HG03108 (cell line): ENCODE data around the gene FAM219B.
"Not testable (repeated sequence)": the region's sequence is repeated elsewhere in the genome, so short reads cannot be mapped to it uniquely, and the experiment has no call there.

Source experiments
- ATAC-seq: cut with Tn5 transposase; IDR thresholded peaks from one replicate; pipeline ENCODE4 v1.9.1; 2021; ENCODE audit warnings: moderate library complexity; ENCODE audit not compliant: unreplicated experiment

FAM219B gene

GRCh38 chr15:74906450-74907162 lies at the start of gene FAM219B:
TSS of gene FAM219B (minus strand) at chr15:74906851. CDS start at chr15:74906800, 51 bp downstream.
- peak; percentile 90 for ATAC-seq

- ATAC-seq: peak; percentile 33
Observed at GRCh38 chr15:74955796-74956647, 49.4 kb upstream of the FAM219B start.

- no peak for ATAC-seq
Observed at GRCh38 chr15:74955017-74955416, 48.4 kb upstream of the FAM219B start.

- no peak for ATAC-seq
Observed at GRCh38 chr15:74954515-74954914, 47.9 kb upstream of the FAM219B start.

- no peak for ATAC-seq
Observed at GRCh38 chr15:74951006-74951405, 44.4 kb upstream of the FAM219B start.

GRCh38 chr15:74950078-74950908 lies 43.6 kb upstream of the FAM219B start:
- no peak for ATAC-seq

GRCh38 chr15:74937590-74938371 lies 31.1 kb upstream of the FAM219B start, which contains the start of gene COX5A:
TSS of gene COX5A (minus strand) at chr15:74938073. CDS start at chr15:74938014, 59 bp downstream.
- ATAC-seq: peak; percentile 86

- no peak for ATAC-seq
Observed at GRCh38 chr15:74937272-74937589, 30.6 kb upstream of the FAM219B start.

GRCh38 chr15:74935193-74935592 lies 28.5 kb upstream of the FAM219B start:
- ATAC-seq: not testable (repeated sequence)

- ATAC-seq: no peak
Observed at GRCh38 chr15:74933573-74933972, 26.9 kb upstream of the FAM219B start.

GRCh38 chr15:74928771-74929198 lies 22.1 kb upstream of the FAM219B start:
- no peak for ATAC-seq

GRCh38 chr15:74924525-74924924 lies 17.9 kb upstream of the FAM219B start:
- no peak for ATAC-seq

- ATAC-seq: no peak
Observed at GRCh38 chr15:74920456-74920855, 13.8 kb upstream of the FAM219B start.

GRCh38 chr15:74917676-74918075 lies 11.0 kb upstream of the FAM219B start:
- no peak for ATAC-seq

- not testable (repeated sequence) for ATAC-seq
Observed at GRCh38 chr15:74913799-74914198, 7.1 kb upstream of the FAM219B start.

- ATAC-seq: no peak
Observed at GRCh38 chr15:74913041-74913440, 6.4 kb upstream of the FAM219B start.

- ATAC-seq: no peak
Observed at GRCh38 chr15:74908635-74909034, 2.0 kb upstream of the FAM219B start.

GRCh38 chr15:74907163-74907870 lies 666 bp upstream of the FAM219B start:
- no peak for ATAC-seq

GRCh38 chr15:74906067-74906449 lies 593 bp downstream of the FAM219B start:
- ATAC-seq: no peak
